Right kidney (tissue), 1 donor: Measurements from ENCODE around the gene CACNA1D.

Source experiments
- DNase-seq: peaks from one replicate; pipeline ENCODE4 v3.0.0-alpha.2; 2016

The CACNA1D gene

DNA sequence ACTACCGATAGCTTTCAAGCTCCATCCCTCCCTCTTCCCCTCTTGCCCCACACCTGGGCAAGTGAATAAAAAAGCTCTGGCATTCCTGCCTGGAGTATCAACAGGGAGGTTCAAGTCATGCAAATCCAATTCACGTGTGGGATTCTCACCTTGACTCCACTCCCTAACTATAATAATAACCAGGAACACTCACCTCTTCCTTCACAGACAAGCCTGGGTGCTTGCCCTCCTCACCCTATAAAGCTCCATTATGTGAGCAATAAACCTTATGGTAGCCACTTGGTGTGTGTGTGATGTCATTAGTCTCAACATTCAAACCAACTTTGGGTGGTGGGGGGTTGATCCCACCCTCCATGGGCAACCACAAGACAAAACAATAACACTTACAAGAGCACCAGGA is 335.2 kb downstream of the CACNA1D start:
- no peak for DNase-seq

DNA sequence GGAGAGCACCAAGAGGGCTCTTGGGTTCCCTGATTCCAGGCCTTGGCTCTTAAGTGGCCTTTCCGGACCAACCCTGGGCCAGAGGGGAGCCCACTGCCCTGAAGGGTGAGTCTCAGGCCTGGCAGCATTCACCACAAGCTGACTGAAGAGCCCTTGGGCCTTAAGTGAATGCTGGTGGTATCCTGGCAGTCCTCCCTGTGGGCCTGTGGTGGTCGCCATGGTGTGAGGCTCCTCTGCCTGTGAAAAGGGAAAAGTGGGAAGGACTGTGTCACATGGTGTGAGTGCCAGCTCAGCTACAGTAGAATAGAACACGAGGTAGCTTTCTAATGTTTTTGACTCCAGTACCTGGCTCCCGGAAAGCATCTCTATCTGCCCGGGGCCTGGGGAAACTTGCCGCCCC is 336.5 kb downstream of the CACNA1D start:
- no peak for DNase-seq

DNA sequence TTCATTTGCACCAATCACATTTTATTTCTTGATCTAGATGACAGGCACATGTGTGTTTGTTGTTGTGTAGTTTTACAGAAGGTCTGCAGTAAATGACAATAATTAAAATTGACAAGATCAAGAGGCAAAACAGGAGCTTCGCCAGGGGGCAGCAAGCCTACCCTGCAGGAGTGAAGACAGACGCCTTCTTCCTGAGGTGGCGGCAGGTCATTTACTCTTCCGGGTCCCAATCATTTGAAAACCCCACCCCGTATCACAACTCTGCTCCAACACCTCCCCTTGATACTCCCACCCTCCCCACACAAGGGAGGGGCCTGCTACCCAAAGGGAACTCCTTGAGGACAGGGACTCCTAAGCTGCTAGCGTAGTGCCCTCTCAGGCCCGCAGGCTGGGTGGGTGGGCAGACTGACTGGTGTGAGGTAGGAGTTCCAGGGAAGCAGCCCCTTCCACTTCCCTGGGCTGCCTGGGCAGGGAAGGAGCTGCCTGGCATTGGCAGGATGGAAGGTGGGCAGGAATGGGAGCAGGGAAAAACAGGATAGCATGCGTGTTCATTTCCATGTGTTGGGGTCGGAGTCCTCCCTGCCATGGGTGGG is 338.7 kb downstream of the CACNA1D start:
- DNase-seq = no peak

DNA sequence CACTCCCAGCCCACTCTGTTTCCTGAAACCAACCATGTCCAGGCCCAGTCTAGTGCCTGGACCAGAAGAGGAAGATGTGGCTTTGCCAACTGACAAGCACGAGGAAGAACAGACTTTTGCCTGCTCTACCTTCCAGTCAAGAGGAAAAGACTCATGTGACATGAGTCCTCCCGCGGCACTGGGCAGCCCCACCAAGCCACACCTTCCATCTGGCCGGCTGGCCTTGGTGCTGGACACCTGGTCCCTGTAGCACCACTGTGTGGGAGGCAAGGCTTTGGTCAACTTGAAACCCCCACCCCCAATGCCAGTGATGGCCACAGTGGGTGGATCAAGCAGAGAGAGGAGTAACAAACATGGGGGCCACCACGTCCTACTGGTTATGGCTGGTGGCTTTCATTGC is 339.3 kb downstream of the CACNA1D start:
- DNase-seq = no peak

DNA sequence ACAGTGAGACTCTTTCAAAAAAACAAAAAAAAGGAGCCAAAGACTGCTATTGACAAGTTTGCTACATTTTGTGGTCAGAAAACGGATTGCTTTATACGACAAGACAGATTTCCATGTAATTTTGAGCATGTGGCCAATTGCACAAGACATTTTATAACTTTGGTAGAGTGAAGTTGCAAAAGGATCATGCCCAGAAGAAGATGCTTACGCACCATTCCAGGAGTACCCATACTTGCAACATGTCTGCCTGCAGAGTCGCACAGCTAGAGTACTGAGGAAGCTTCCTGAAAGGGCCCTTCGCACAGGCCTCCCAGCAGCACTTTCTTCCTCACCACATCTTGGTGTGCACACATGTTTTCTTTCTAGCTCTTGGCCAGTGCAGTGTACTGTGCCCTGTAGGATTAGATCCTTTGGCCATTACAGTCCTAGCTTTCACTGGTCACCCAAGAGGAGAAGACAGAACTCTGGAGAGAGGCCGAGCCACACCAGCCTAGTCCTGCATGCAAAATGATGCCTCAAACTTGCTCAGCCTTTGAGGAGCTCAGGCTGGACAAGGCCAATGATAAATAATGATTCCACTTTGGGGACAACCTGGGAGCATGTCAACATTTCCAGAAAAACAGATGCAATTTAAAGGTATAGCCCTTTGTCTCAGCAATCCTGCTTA is 340.2 kb downstream of the CACNA1D start:
- DNase-seq = no peak

DNA sequence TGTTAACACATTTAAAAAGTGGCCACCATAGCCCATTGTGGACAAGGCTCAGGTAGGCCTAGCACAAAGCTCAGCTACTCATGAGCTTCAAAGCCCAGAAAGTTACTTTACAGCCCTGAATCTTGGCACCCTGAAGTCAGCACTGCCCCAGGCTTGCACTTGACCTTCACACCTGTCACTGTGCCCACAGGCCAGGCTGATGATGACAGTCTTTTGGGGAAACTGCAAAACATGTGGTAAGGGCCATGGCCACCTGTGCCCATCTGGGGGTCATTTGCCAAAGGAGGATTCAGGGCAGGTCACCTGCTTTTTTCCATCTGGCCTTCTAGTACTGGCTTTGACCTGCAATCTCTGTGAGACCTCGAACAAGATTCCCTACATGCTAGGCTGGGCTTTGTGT is 340.8 kb downstream of the CACNA1D start:
- no peak for DNase-seq

DNA sequence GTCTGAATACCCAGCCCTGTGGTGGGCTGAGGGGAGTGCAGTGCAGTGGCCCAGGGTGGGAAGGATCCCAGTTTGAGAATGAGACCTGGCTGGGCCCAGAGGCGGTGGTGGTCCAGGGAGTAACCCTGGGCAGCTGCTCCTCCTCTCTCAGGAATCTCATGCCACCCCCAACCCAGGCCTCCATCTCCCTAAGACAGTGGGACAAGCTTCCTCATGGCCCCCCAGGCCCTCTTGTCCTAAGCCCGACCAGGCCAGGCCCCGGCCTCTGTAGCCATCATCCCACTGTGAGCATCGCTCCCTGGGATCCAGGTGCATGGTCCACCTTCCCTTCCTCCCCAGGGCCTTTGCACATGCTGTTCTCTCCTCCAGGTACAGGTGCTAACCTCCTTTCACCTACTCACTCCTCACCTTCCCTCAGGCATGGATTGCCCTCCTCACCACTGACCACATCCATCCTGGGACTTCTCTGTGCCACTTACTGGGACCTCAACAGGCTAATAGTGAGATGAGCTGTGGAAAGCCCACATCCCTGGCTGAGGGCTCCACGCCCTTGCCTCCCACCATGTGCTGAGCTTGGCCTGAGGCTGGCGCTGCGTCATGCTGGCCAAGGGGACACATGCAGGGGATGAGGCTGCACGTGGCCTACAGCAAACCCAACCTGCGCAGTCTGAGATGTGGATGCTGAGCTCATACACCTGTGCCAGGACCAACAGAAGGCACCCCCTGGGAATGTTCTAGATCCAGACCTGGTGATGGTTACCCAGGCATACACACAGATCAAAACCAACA is 341.9 kb downstream of the CACNA1D start:
- no peak for DNase-seq

DNA sequence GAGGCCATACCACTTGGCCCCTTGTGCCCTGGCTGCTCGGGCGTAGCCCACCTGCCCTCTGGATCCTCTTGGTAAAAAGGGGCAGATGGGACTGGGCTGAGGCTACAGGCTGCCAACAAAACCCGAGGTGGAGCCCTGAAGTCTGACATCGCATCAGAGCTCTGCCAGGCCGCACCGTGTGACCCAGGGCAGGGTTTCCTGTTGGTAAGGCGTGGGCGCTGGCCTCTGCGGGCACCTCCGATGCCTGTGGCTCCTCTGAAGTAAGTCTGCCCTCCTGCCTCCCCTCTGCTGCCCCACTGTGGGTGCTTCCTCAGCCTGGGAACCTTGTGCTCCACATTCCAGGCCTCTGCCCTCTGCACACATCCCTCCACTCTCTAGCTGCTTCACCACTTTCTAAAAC is 342.9 kb downstream of the CACNA1D start:
- DNase-seq = no peak

DNA sequence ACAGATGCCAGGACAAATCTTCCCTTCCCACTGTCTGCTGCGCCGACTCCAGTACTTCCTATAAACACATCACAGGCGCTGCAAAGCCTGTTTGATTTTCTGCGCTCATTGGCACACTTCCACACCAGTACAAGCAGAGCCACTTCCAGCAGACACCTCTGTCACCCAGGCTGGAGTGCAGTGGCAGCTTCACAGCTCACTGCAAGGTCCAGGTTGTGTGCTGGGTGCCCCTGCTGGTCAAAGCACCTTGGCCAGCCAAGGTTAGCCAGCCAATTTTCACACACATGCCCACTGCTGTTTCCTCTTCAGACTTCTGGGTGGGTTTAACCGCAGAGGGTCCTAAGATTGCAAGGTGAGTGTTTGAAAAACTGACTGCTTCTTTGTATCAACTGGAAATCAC is 346.9 kb downstream of the CACNA1D start:
- no peak for DNase-seq

DNA sequence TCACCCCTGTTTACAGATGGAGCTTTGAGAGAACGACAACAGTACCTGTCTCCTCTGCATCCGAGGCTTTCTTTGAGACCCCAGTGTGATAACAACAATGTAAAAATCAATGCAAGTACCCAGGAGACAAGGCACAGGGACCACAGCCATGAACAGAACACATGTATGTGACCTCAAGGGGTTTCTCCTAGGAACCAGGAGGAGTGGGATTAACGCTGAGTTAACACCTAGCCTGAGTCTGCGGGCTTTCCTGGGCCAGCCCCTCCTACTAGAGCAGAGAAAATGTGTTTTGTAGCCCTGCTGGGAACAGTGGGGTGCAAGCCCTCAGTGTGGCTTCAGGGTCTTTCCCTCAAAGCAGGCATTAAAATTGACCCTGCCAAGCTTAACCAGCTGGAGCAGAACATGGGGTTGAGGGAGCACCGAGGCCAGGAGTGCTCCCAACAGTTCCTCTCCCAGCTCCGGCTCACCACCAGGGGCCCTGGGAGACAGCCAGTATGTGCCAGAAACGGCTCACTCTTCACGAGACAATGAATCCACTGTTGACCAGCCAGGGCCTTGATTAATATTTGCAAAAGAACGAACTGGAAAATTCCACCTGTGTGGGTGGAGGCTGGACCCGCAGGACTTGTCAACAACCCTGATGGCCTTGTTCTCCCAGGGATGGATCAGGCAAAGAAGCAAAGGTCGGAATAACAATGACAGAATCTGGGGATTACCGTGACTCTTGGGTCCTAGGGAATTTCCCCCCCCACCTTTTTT is 348.2 kb downstream of the CACNA1D start:
- peak; percentile 34 for DNase-seq

DNA sequence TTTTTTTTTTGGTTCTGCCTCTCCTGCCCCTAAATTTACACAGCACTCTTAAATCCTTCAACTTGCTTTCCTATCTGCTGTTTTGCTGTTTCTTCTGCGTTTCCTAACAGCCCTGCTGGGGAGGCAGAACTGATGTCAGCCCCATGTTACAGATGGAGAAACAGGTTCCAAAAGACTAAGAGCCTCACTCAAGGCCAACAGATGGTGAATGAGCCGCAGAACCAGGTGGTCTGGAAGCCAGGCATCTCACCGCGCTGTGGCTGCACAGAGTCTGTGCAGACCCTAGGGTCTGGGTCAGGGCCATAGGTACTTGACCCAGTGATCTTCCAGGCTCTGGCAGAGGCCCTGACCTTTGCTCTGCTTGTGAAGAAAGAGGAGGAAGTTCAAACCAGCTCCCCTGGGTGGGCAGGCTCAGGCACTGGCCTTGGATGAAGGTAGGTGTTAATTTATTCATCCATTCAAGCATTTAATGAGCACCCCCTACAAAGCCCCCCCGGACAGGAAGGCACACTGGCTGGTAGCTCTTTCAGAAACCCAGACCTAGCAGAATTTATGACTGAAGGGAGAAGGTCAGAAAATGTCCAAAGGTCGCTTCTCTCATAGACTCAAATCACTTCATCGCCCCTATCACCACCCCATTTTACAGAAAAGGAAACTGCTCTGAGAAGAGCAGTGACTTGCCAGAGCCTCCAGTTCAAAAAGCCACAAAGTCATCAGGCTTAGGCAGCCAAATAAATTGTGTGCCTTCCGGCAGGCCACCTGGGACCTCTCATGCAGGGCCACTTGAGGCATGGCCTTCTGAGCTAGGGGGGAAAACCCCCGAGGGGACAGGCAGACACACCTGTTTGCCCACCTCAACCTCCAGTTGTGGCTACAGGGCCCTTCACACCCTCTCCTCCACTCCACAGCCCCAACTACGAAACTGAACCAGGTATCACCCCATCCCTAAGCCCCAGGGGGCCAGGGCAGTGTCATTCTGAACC is 349.1 kb downstream of the CACNA1D start:
- DNase-seq = peak; percentile 11

DNA sequence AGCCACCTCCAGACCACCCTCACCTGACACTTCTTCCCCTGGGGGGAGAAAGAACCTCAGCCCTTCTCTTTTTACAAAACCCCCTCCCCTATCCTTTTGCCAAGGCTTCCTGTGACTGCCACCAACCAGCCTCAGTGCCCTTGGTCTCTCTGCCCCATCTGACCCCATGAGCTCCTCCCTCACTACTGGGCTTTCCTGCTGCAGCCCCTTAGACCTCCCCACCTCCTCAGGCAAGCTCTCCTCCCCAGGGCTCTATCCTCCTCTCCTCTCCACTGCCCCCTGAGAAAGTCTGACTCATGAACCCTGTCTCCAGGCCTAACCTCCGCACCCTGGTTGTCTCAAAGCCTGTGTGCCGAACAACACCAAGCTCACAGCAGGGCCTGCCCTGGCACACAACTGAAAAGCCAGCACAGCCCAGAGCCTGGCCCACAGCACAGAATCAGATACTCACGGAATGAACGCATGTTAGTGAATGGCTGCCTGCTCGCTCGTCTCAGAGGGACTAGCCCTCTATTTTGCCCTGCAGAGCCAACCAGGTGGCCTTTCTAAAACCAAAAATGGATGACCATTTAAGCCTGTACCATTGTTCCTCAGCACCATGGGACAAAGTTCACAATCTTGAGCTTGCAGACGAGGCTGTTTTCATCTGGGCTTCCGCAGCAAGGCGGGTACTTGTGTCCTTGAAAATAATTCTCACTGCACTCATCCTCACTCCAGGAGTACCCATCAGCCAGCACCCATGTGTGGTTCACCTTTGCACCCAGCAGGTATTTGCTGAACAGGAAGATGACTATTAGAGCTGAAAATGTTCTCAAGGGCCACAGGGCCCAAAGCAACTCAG is 350.1 kb downstream of the CACNA1D start:
- DNase-seq = peak; percentile 25

DNA sequence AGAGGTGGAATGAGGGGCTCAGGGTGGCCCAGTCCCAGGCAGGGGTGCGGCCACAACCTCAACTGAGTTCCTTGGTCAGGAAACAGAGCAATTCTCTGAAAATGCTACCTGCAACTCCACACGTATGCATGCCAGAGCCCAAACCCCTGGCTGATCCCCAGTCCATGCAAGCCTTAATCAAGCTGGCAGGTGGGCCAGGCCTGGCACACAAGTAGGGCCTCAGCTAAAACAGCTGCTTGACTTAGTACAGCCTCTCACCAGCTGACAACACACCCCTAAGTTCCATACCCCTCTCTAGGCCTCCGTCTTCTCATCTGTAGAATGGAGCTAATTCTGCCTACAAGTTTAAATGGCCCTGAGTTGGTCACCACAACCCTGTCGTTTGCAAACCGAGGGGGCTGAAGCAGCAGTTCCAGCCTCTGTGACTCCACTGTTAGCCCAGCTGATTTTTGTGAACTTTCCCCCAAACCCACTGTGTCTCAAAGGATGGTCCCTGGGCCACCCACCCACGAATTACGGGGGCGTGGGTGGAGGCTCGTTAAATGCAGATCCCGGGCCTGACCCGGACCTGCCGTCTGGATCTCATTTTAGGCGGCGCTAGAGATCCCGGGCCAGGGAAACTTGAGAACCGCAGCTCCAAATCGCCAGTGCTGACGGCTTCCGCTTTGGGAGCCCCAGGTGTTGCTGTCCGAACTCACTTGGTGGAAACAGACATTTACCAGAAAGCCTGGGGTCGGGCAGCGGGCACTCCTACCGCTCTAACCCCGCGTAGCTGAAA is 350.9 kb downstream of the CACNA1D start:
- no peak for DNase-seq

DNA sequence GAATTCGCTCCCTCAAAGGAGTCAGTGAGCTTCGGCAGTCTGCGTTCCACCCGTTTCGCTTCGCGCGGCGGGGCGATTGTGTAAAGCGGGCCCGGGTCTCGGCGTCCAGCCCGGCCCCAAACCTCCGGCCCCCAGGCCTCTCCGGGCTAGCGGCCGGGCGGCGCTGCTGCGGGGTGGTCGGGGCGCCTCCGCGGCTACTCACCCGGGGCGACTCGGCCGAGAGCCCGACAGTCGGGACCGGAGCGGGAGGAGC is 351.4 kb downstream of the CACNA1D start:
- DNase-seq = peak; percentile 83

DNA sequence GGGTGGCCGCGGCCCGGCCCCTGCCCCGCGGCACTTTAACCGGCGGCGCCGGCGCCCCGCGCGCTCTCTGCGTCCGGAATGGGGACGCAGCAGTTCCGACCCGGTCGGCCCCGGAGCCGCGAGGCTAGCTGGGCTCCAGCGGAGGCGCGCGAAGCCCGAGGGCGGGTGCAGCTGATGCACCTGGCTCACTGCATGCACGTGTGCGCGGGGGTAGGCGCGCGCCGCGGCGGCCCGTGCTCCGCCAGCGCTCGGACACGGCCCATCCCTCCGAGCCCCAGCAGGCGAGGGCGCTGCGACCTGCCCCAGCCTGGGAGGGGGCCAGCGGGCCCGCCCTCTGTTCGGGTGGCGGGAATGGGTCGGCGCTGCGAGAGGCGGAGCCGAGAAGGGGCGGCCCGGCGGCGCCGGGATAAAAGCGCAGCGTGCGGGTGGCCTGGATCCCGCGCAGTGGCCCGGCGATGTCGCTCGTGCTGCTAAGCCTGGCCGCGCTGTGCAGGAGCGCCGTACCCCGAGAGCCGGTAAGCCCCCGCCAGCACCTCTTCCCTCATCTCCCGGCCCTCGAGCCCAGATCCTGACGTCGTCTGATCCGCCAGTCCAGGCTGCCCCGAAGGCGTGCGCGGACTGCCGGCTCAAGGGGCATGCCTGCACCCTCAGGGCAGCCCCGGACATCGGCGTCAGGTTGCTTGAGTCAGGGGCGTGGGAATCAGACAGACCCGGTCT is 351.9 kb downstream of the CACNA1D start, which contains the start of the genes CHDH and IL17RB:
Gene CHDH (minus strand): TSS at position 286 of the 717 bp plus-strand sequence. CDS start 22,411 bp downstream, outside the sequence.
Gene IL17RB (plus strand): TSS at position 435 of the 717 bp plus-strand sequence. CDS start 21 bp downstream, at position 456.
- peak; percentile 86 for DNase-seq

DNA sequence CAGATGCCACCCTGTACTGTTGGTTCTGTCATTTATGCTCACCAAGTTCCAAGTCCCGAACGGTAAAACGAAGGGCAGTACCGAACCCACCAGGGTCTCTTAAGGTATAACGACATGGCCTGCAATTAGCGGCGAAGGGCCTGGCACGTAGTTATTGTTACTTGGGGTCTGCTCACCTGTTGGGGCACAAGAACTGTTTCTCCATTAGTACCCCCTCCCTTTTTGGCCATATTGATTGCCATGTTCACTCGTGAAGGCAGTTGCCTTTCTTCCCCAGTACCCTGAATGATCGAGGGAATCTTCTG is 352.4 kb downstream of the CACNA1D start:
- DNase-seq = no peak

DNA sequence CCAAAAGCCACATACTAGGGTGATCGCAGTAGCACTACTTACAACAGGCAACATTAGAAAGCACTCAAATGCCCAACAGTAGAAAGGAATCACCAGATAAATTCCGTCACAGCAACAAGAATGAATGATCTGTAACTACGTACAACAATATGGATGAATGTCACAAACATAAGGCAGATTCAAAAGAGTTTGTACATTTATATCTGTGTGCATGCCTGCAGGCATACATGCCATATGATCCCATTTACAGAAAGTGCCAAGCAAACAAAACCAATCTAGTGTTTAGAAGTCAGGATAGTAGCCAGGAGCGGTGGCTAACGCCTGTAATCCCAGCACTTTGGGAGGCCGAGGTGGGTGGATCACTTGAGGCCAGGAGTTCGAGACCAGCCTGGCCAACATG is 355.5 kb downstream of the CACNA1D start:
- no peak for DNase-seq

DNA sequence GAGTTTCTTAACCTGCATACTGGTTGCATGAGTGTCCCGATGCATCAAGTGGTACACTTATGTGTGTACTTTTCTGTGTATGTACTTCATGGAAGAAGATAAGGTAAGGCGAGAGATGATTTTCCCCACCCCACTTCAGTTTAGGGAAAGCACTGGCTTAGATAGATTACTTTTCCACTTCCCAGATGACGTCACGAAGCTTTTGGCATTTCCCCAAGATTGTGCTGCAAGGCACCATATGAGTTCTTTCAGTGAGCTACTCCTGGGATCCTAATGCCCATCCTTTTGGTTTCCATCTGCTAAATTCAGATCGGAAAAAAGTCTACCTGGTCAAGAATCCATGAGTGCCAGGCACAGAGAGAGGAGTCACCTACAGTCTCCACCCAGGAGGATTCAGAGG is 356.5 kb downstream of the CACNA1D start:
- DNase-seq = no peak

DNA sequence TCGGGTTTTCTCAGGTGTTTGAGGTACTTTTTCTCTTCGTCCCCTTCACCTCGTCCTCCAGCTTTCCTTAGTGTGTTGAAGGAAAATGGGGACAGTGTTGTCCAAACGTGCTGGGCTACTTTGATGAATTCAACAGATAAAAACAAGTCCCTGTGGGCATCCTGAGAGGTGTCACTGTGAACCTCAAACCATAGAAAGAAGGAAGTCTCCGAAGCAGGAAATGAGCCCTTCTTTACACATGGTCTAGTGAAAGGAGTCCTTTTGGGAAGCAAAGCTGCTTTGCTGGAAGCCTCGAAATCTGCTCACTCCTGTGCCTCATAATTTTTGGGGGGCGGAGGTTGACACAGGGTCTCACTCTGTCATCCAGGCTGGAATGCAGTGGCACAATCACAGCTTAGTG is 362.6 kb downstream of the CACNA1D start:
- no peak for DNase-seq
